Measurements from ENCODE around the gene MCC.

MCC gene

DNA sequence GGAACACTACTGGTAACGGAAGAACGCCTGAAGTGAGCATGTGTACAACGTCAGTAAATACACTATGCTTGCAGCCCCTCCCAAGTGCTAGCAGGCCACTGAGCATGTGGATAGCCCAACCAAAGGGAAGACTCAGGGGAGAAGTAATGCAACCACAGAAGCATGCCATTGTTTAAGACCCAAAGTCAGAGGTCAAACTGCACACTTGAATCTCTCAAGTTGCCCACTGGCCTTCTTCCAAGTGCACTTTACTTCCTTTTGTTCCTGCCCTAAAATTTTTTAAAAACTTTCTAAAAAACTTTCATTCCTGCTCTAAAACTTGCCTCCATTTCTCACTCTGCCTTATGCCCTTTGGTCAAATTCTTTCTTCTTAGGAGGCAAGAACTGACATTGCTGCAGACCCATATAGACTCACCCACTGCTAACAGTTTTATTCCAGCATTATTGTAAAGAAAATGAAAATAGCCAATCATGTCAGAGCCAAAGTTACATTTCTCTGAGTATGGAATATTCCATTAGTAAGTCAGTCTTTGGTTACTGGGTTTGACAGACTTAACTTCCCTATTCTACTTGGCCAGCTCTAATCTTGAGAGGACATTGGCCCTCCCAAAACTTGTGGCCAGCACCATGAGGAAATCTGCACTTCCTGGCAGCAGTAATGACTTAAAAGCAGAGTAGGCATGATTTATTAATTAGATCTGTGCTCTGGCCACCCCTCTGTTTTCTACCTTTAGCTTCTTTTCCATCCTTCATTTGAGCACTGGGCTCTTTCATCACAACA is 130.4 kb downstream of the MCC start:
- Histone ChIP-seq H3K4me3 (ENCODE audit: insufficient read depth, low read depth, low read length) (no peak overlapping the region), H3K36me3 (ENCODE audit: control insufficient read depth, insufficient read depth, low read length) (no peaks in the 10 kb centered on the region)
- WGBS, 2 experiments = 94 to 95% methylated on average over 3 of the region's 3 CpGs

DNA sequence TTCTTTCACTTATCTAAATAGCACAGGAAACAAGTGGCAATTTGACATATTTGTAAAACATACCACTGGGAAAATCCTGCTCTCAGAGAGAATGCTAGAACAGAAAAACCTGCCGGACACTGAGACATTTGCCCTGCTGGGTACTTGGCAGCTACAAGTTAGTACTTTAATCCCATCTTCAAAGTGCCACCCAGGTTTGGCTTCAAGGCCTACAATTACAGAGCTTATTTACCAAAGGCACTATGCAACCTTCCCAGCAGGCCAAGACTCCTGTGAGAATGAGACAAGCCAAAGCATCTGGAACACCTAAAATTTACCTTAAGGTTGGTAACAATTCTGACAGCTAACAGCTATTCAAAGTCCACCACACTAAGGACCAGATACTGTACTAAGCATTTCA is 131.8 kb downstream of the MCC start:
- H3K4me1 ChIP-seq (ENCODE audit: control insufficient read depth, insufficient read depth, low read length) = no peaks in the 10 kb centered on the region
- H3K4me3 ChIP-seq (ENCODE audit: insufficient read depth, low read depth, low read length) = no peak overlapping the region
- H3K27me3 ChIP-seq (ENCODE audit: control insufficient read depth, insufficient read depth, low read length, poor library complexity, severe bottlenecking) = no peaks in the 10 kb centered on the region
- WGBS, 2 experiments = 93 to 94% methylated on average over 1 of the region's 1 CpG
- H3K27ac ChIP-seq (ENCODE audit: insufficient read depth, low read depth, low read length, poor library complexity, severe bottlenecking) = no peak overlapping the region
- no peaks in the 10 kb centered on the region for H3K9me3 ChIP-seq (ENCODE audit: control insufficient read depth, low read length)
- no peaks in the 10 kb centered on the region for H3K36me3 ChIP-seq (ENCODE audit: control insufficient read depth, insufficient read depth, low read length)

More for the DNA sequence above, 130.4 kb downstream of the MCC start:
- no peak overlapping the region for H3K27ac ChIP-seq (ENCODE audit: insufficient read depth, low read depth, low read length, poor library complexity, severe bottlenecking)
- H3K27me3 ChIP-seq (ENCODE audit: control insufficient read depth, insufficient read depth, low read length, poor library complexity, severe bottlenecking) = no peaks in the 10 kb centered on the region
- H3K4me1 ChIP-seq (ENCODE audit: control insufficient read depth, insufficient read depth, low read length) = no peaks in the 10 kb centered on the region
- H3K9me3 ChIP-seq (ENCODE audit: control insufficient read depth, low read length) = no peaks in the 10 kb centered on the region

- Histone ChIP-seq H3K4me1 (ENCODE audit: control insufficient read depth, insufficient read depth, low read length) (no peaks in the 10 kb centered on the region), H3K4me3 (ENCODE audit: insufficient read depth, low read depth, low read length) (no peak overlapping the region), H3K36me3 (ENCODE audit: control insufficient read depth, insufficient read depth, low read length) (no peaks in the 10 kb centered on the region), H3K9me3 (ENCODE audit: control insufficient read depth, low read length) (no peaks in the 10 kb centered on the region), H3K27ac (ENCODE audit: insufficient read depth, low read depth, low read length, poor library complexity, severe bottlenecking) (no peak overlapping the region), H3K27me3 (ENCODE audit: control insufficient read depth, insufficient read depth, low read length, poor library complexity, severe bottlenecking) (no peaks in the 10 kb centered on the region)
- 33 to 60% methylated on average over 1 of the region's 1 CpG for WGBS, 2 experiments
Observed at GRCh38 chr5:113354055-113354454, 134.2 kb downstream of the MCC start.

DNA sequence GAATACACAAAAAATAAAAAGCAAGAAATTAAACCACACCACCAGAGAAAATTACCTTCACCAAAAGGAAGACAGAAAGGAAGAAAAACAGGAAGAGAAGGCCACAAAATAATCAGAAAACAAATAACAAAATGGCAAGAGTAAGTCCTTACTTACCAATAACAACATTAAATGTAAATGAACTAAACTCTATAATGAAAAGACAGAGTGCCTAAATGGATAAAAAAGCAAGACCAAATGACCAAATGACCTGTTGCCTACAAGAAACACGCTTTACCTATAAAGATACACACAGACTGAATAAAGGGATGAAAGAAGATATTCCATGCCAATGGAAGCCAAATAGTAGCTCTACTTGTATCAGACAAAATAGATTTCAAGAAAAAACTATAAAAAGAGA is 140.7 kb downstream of the MCC start:
- 100% methylated on average over 1 of the region's 1 CpG for WGBS, 2 experiments
- Histone ChIP-seq H3K36me3 (ENCODE audit: control insufficient read depth, insufficient read depth, low read length) (no peaks in the 10 kb centered on the region), H3K27me3 (ENCODE audit: control insufficient read depth, insufficient read depth, low read length, poor library complexity, severe bottlenecking) (no peaks in the 10 kb centered on the region), H3K9me3 (ENCODE audit: control insufficient read depth, low read length) (no peaks in the 10 kb centered on the region), H3K4me3 (ENCODE audit: insufficient read depth, low read depth, low read length) (no peak overlapping the region), H3K27ac (ENCODE audit: insufficient read depth, low read depth, low read length, poor library complexity, severe bottlenecking) (no peak overlapping the region), H3K4me1 (ENCODE audit: control insufficient read depth, insufficient read depth, low read length) (no peaks in the 10 kb centered on the region)

- no peaks in the 10 kb centered on the region for H3K36me3 ChIP-seq (ENCODE audit: control insufficient read depth, insufficient read depth, low read length)
- H3K27me3 ChIP-seq (ENCODE audit: control insufficient read depth, insufficient read depth, low read length, poor library complexity, severe bottlenecking) = no peaks in the 10 kb centered on the region
- H3K4me1 ChIP-seq (ENCODE audit: control insufficient read depth, insufficient read depth, low read length) = no peaks in the 10 kb centered on the region
- H3K9me3 ChIP-seq (ENCODE audit: control insufficient read depth, low read length) = no peaks in the 10 kb centered on the region
- no peak overlapping the region for H3K4me3 ChIP-seq (ENCODE audit: insufficient read depth, low read depth, low read length)
- WGBS, 2 experiments = 89 to 96% methylated on average over 5 of the region's 5 CpGs
- H3K27ac ChIP-seq (ENCODE audit: insufficient read depth, low read depth, low read length, poor library complexity, severe bottlenecking) = no peak overlapping the region
Observed at GRCh38 chr5:113344973-113345940, 143.0 kb downstream of the MCC start.

GRCh38 chr5:113343343-113343742 is 144.9 kb downstream of the MCC start:
- Histone ChIP-seq H3K9me3 (ENCODE audit: control insufficient read depth, low read length) (no peaks in the 10 kb centered on the region), H3K27me3 (ENCODE audit: control insufficient read depth, insufficient read depth, low read length, poor library complexity, severe bottlenecking) (no peaks in the 10 kb centered on the region), H3K4me1 (ENCODE audit: control insufficient read depth, insufficient read depth, low read length) (no peaks in the 10 kb centered on the region), H3K27ac (ENCODE audit: insufficient read depth, low read depth, low read length, poor library complexity, severe bottlenecking) (no peak overlapping the region), H3K4me3 (ENCODE audit: insufficient read depth, low read depth, low read length) (no peak overlapping the region), H3K36me3 (ENCODE audit: control insufficient read depth, insufficient read depth, low read length) (no peaks in the 10 kb centered on the region)
- WGBS, 2 experiments = 89 to 93% methylated on average over 3 of the region's 3 CpGs

DNA sequence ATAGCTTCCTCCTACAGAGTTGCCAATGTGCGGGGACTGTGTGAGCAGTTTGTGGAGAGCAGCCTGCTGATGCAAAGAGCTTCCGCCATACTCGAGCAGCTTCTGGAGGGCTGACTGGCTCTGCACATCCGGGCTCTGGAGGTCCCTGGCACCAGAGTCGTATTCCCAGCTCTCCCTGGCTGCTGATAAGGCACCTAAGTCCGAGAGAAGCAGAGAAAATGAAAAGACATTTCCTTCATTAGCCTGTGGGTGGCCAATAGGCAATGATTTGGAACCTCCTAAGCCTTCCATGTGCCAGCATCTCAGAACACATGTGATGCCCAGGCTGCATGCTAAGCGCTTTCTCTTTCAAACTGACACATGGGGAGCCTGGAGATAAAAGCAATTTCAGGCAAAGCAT is 147.7 kb downstream of the MCC start:
- 85 to 90% methylated on average over 7 of the region's 7 CpGs for WGBS, 2 experiments

GRCh38 chr5:113338628-113339027 is 149.6 kb downstream of the MCC start:
- Histone ChIP-seq H3K9me3 (ENCODE audit: control insufficient read depth, low read length) (no peaks in the 10 kb centered on the region), H3K4me1 (ENCODE audit: control insufficient read depth, insufficient read depth, low read length) (no peaks in the 10 kb centered on the region), H3K27ac (ENCODE audit: insufficient read depth, low read depth, low read length, poor library complexity, severe bottlenecking) (no peak overlapping the region), H3K27me3 (ENCODE audit: control insufficient read depth, insufficient read depth, low read length, poor library complexity, severe bottlenecking) (no peaks in the 10 kb centered on the region), H3K36me3 (ENCODE audit: control insufficient read depth, insufficient read depth, low read length) (no peaks in the 10 kb centered on the region), H3K4me3 (ENCODE audit: insufficient read depth, low read depth, low read length) (no peak overlapping the region)
- 94 to 95% methylated on average over 1 to 3 of the region's 3 CpGs for WGBS, 2 experiments

More for the DNA sequence above, 147.7 kb downstream of the MCC start:
- Histone ChIP-seq H3K27me3 (ENCODE audit: control insufficient read depth, insufficient read depth, low read length, poor library complexity, severe bottlenecking) (no peaks in the 10 kb centered on the region), H3K9me3 (ENCODE audit: control insufficient read depth, low read length) (no peaks in the 10 kb centered on the region), H3K36me3 (ENCODE audit: control insufficient read depth, insufficient read depth, low read length) (no peaks in the 10 kb centered on the region), H3K27ac (ENCODE audit: insufficient read depth, low read depth, low read length, poor library complexity, severe bottlenecking) (no peak overlapping the region), H3K4me3 (ENCODE audit: insufficient read depth, low read depth, low read length) (no peak overlapping the region), H3K4me1 (ENCODE audit: control insufficient read depth, insufficient read depth, low read length) (no peaks in the 10 kb centered on the region)

DNA sequence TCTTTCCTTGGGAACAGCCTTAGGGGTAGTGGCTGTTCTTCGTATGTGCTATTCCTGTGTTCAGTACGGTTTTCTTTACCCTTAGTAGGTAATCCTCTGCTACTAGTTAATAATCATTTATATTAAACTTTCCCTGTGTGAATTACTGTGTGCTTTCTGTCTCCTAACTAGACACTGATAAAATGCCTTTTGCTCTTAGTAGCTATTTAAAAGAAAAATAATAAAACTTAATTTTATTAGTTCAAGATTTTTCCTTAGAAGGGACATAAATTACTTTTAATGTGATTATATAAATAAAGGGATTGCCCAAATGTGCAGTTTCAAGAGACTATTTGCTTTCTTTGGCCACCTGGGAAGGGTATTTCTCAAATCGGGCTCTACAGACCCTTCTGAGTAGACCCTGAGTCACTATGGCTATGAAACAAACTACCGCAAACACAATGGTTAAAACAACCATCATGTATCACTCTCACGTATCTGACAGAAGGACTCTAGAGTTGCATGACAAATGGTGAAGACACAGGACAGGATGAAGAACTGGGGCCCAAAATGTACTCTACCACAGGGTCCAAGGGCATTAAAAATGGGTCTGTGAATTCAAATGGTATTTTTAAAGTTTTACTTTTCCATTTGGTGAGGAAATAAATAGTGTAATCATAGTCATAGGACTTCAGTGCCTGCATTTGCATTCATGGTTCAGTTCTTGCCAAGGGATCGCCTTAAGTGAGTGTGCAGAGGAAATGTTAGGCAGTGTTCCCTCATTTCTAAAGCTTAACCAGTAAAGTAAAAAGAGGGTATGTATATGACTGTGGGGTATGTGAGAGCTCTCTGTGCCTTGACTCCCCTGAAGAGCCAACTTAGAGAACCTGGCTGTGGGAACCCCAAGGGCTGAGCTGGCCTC is 150.5 kb downstream of the MCC start:
- Histone ChIP-seq H3K4me3 (ENCODE audit: insufficient read depth, low read depth, low read length) (no peak overlapping the region), H3K4me1 (ENCODE audit: control insufficient read depth, insufficient read depth, low read length) (no peaks in the 10 kb centered on the region), H3K9me3 (ENCODE audit: control insufficient read depth, low read length) (no peaks in the 10 kb centered on the region), H3K27me3 (ENCODE audit: control insufficient read depth, insufficient read depth, low read length, poor library complexity, severe bottlenecking) (no peaks in the 10 kb centered on the region), H3K36me3 (ENCODE audit: control insufficient read depth, insufficient read depth, low read length) (no peaks in the 10 kb centered on the region), H3K27ac (ENCODE audit: insufficient read depth, low read depth, low read length, poor library complexity, severe bottlenecking) (no peak overlapping the region)
- 94 to 96% methylated on average over 5 to 6 of the region's 6 CpGs for WGBS, 2 experiments

Measured in ectodermal cell (in vitro differentiated cells).